GDM1 (cell line): Measurements from ENCODE around the gene TAL1.
"Not testable (repeated sequence)": the region's sequence is repeated elsewhere in the genome, so short reads cannot be mapped to it uniquely, and the experiment has no call there.

Experiments
- DNase-seq: peaks from one replicate; lab custom pipeline; 2025; lab: John Stamatoyannopoulos, UW

TAL1 gene

GRCh38 chr1:47232187-47232874 is at the start of gene TAL1:
TAL1 (minus strand) TSS chr1:47232225; CDS start chr1:47225888, 6,337 bp downstream.
- peak; percentile 83 for DNase-seq

GRCh38 chr1:47280142-47280541 is 48.1 kb upstream of the TAL1 start:
- no peak for DNase-seq

GRCh38 chr1:47276850-47277249 is 44.8 kb upstream of the TAL1 start:
- DNase-seq, result no peak

- not testable (repeated sequence) for DNase-seq
These were observed 43.8 kb upstream of the TAL1 start for GRCh38 chr1:47275811-47276210.

- DNase-seq, result not testable (repeated sequence)
These were observed 33.5 kb upstream of the TAL1 start for GRCh38 chr1:47265529-47265928.

GRCh38 chr1:47262787-47263413 is 30.9 kb upstream of the TAL1 start:
- DNase-seq, result peak; percentile 49

- peak; percentile 40 for DNase-seq
These were observed 25.2 kb upstream of the TAL1 start for GRCh38 chr1:47257224-47257623.

GRCh38 chr1:47252795-47253194 is 20.8 kb upstream of the TAL1 start:
- DNase-seq, result no peak

- no peak for DNase-seq
These were observed 20.3 kb upstream of the TAL1 start for GRCh38 chr1:47252369-47252768.

GRCh38 chr1:47249755-47250154 is 17.7 kb upstream of the TAL1 start:
- no peak for DNase-seq

- no peak for DNase-seq
These were observed 12.4 kb upstream of the TAL1 start for GRCh38 chr1:47244339-47244862.

- no peak for DNase-seq
These were observed 11.9 kb upstream of the TAL1 start for GRCh38 chr1:47243910-47244309.

GRCh38 chr1:47241114-47242113 is 9.4 kb upstream of the TAL1 start:
- DNase-seq, result peak; percentile 63

- DNase-seq, result no peak
These were observed 7.0 kb upstream of the TAL1 start for GRCh38 chr1:47238935-47239592.

- DNase-seq, result no peak
These were observed 3.8 kb upstream of the TAL1 start for GRCh38 chr1:47235806-47236205.

- DNase-seq, result peak; percentile 66
These were observed 3.2 kb upstream of the TAL1 start for GRCh38 chr1:47235241-47235681.

GRCh38 chr1:47233186-47233585 is 1.2 kb upstream of the TAL1 start:
- DNase-seq, result no peak

GRCh38 chr1:47231301-47232186 is 481 bp downstream of the TAL1 start:
- peak; percentile 82 for DNase-seq

GRCh38 chr1:47230692-47231300 is 1.2 kb downstream of the TAL1 start:
- no peak for DNase-seq
